HUES64 (cell line): ENCODE results near the gene NSUN7.
A peak's percentile ranks its signal among the peaks of the same experiment; 100 is the strongest.

ENCODE experiments used
- H3K27ac ChIP-seq: 2 replicates; pipeline ENCODE4 v1.7.0; 2013; ENCODE audit warnings: low read depth, low read length, inconsistent platforms
- H3K27me3 ChIP-seq: 2 replicates; pipeline ENCODE4 v1.6.1; 2013; ENCODE audit warnings: mild to moderate bottlenecking, low read length; ENCODE audit not compliant: insufficient read depth
- H3K36me3 ChIP-seq: 2 replicates; pipeline ENCODE4 v1.6.1; 2013; ENCODE audit warnings: mild to moderate bottlenecking, low read length; ENCODE audit not compliant: insufficient read depth
- H3K4me1 ChIP-seq: 2 replicates; pipeline ENCODE4 v1.6.1; 2013; ENCODE audit warnings: mild to moderate bottlenecking, low read length, moderate library complexity; ENCODE audit not compliant: insufficient read depth
- H3K4me3 ChIP-seq: 2 replicates; pipeline ENCODE4 v1.5.1; 2013; ENCODE audit warnings: mild to moderate bottlenecking, low read length, moderate library complexity
- H3K9ac ChIP-seq: 2 replicates; pipeline ENCODE4 v1.6.1; 2013; ENCODE audit warnings: mild to moderate bottlenecking, low read depth, low read length
- H3K9me3 ChIP-seq: 2 replicates; pipeline ENCODE4 v1.6.1; 2013; ENCODE audit warnings: low read depth, low read length; ENCODE audit not compliant: insufficient read depth
- WGBS: fragments of 150-250, 120-280 bp; methylation state at CpG from one replicate; pipeline ENCODE4 v1.1.7; 2013; ENCODE audit warnings: missing lambda C conversion rate; 5-methylcytosine and 5-hydroxymethylcytosine counted together

NSUN7 gene

GRCh38 chr4:40838742-40839141, 89.0 kb downstream of the NSUN7 start:
- WGBS = 98% methylated on average over 3 of the region's 4 CpGs
- Histone ChIP-seq H3K27ac (no peak overlapping the region), H3K9me3 (no peaks in the 10 kb centered on the region), H3K27me3 (no peaks in the 10 kb centered on the region), H3K36me3 (peaks cover 14% of the 10 kb centered on the region), H3K9ac (no peak overlapping the region), H3K4me3 (no peak overlapping the region), H3K4me1 (peaks cover 13% of the 10 kb centered on the region)

GRCh38 chr4:40840255-40840984, 90.7 kb downstream of the NSUN7 start:
- Histone ChIP-seq H3K9me3 (no peaks in the 10 kb centered on the region), H3K4me1 (peaks cover 13% of the 10 kb centered on the region), H3K4me3 (no peak overlapping the region), H3K27ac (no peak overlapping the region), H3K9ac (no peak overlapping the region), H3K36me3 (peaks cover 12% of the 10 kb centered on the region; the same call in 1 of the 2 replicates), H3K27me3 (no peaks in the 10 kb centered on the region)
- 90% methylated on average over 10 of the region's 10 CpGs for WGBS

GRCh38 chr4:40840985-40841571, 91.3 kb downstream of the NSUN7 start:
- 41% methylated on average over 7 of the region's 7 CpGs for WGBS
- no peaks in the 10 kb centered on the region for H3K27me3 ChIP-seq
- peaks cover 12% of the 10 kb centered on the region; the same call in 1 of the 2 replicates for H3K36me3 ChIP-seq
- peaks cover 14% of the 10 kb centered on the region for H3K4me1 ChIP-seq
- no peak overlapping the region for H3K9ac ChIP-seq
- H3K9me3 ChIP-seq = no peaks in the 10 kb centered on the region
- H3K4me3 ChIP-seq = no peak overlapping the region
- H3K27ac ChIP-seq = peak overlapping the region; percentile 39; the same call in 1 of the 2 replicates

GRCh38 chr4:40842318-40842717, 92.6 kb downstream of the NSUN7 start:
- 93% methylated on average over 13 of the region's 13 CpGs for WGBS
- Histone ChIP-seq H3K27me3 (no peaks in the 10 kb centered on the region), H3K4me1 (peaks cover 23% of the 10 kb centered on the region), H3K9ac (no peak overlapping the region), H3K9me3 (no peaks in the 10 kb centered on the region), H3K4me3 (no peak overlapping the region), H3K36me3 (peaks cover 6% of the 10 kb centered on the region; the same call in 1 of the 2 replicates), H3K27ac (no peak overlapping the region)

GRCh38 chr4:40842725-40843423, 93.1 kb downstream of the NSUN7 start:
- Histone ChIP-seq H3K9me3 (no peaks in the 10 kb centered on the region), H3K27me3 (no peaks in the 10 kb centered on the region), H3K36me3 (peaks cover 3% of the 10 kb centered on the region; the same call in 1 of the 2 replicates), H3K4me1 (peaks cover 24% of the 10 kb centered on the region), H3K4me3 (no peak overlapping the region), H3K27ac (no peak overlapping the region), H3K9ac (no peak overlapping the region)
- WGBS = 82% methylated on average over 14 of the region's 14 CpGs

GRCh38 chr4:40843696-40844095, 93.9 kb downstream of the NSUN7 start:
- H3K9ac ChIP-seq = no peak overlapping the region
- H3K27me3 ChIP-seq = no peaks in the 10 kb centered on the region
- H3K4me3 ChIP-seq = no peak overlapping the region
- H3K4me1 ChIP-seq = peaks cover 32% of the 10 kb centered on the region
- H3K36me3 ChIP-seq = peaks cover 3% of the 10 kb centered on the region; the same call in 1 of the 2 replicates
- no peak overlapping the region for H3K27ac ChIP-seq
- WGBS = 84% methylated on average over 1 of the region's 1 CpG
- H3K9me3 ChIP-seq = no peaks in the 10 kb centered on the region

- no peak overlapping the region for H3K9ac ChIP-seq
- WGBS = 89% methylated on average over 6 of the region's 6 CpGs
- H3K4me1 ChIP-seq = peaks cover 37% of the 10 kb centered on the region
- no peak overlapping the region for H3K4me3 ChIP-seq
- H3K36me3 ChIP-seq = peaks cover 3% of the 10 kb centered on the region; the same call in 1 of the 2 replicates
- H3K9me3 ChIP-seq = no peaks in the 10 kb centered on the region
- no peaks in the 10 kb centered on the region for H3K27me3 ChIP-seq
- H3K27ac ChIP-seq = no peak overlapping the region
These were observed 94.5 kb downstream of the NSUN7 start for GRCh38 chr4:40844261-40844660.

GRCh38 chr4:40845154-40845835, 95.5 kb downstream of the NSUN7 start:
- H3K4me1 ChIP-seq = peaks cover 44% of the 10 kb centered on the region
- peaks cover 3% of the 10 kb centered on the region; the same call in 1 of the 2 replicates for H3K36me3 ChIP-seq
- H3K27ac ChIP-seq = no peak overlapping the region
- WGBS = 88% methylated on average over 10 of the region's 10 CpGs
- no peak overlapping the region for H3K9ac ChIP-seq
- H3K27me3 ChIP-seq = no peaks in the 10 kb centered on the region
- no peak overlapping the region for H3K4me3 ChIP-seq
- H3K9me3 ChIP-seq = no peaks in the 10 kb centered on the region

GRCh38 chr4:40846532-40846931, 96.8 kb downstream of the NSUN7 start:
- peaks cover 38% of the 10 kb centered on the region for H3K4me1 ChIP-seq
- no peak overlapping the region for H3K27ac ChIP-seq
- WGBS = 77% methylated on average over 5 of the region's 5 CpGs
- no peaks in the 10 kb centered on the region for H3K9me3 ChIP-seq
- peaks cover 3% of the 10 kb centered on the region; the same call in 1 of the 2 replicates for H3K36me3 ChIP-seq
- H3K9ac ChIP-seq = no peak overlapping the region
- H3K27me3 ChIP-seq = no peaks in the 10 kb centered on the region
- no peak overlapping the region for H3K4me3 ChIP-seq

GRCh38 chr4:40848251-40848650, 98.5 kb downstream of the NSUN7 start:
- H3K9ac ChIP-seq = no peak overlapping the region
- 68% methylated on average over 4 of the region's 5 CpGs for WGBS
- H3K27ac ChIP-seq = 0 out of 2 replicates have a peak overlapping the region, but pooled peaks have one; percentile 12

More at GRCh38 chr4:40848251-40848650, 98.5 kb downstream of the NSUN7 start:
- Histone ChIP-seq H3K4me1 (peaks cover 32% of the 10 kb centered on the region), H3K9me3 (no peaks in the 10 kb centered on the region), H3K4me3 (no peak overlapping the region), H3K27me3 (no peaks in the 10 kb centered on the region), H3K36me3 (peaks cover 9% of the 10 kb centered on the region)
